ENCODE results near the gene EFCAB6.
A peak's percentile ranks its signal among the peaks of the same experiment; 100 is the strongest.

The EFCAB6 gene

DNA sequence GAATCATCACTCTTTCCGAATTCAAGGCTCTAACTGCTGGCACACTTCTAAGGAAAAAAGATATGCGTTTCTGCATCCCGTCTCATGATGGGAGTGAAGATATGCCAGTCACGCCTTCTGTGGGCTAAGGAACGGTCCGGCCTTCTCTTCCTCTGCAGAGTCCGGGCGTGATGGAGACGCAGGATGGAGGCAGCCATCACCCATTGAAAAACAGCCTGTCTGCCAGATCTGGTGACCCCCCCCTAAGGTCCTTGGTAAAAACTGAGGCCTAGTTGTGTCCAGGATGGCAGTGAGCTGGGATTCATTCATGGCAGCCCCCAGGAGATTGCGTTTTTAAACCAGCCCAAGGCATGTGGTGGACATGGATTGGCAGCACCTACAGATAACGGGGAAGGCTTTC lies 6.9 kb upstream of the EFCAB6 start:
- DNase-seq (ENCODE audit: low spot score) = no peak

DNA sequence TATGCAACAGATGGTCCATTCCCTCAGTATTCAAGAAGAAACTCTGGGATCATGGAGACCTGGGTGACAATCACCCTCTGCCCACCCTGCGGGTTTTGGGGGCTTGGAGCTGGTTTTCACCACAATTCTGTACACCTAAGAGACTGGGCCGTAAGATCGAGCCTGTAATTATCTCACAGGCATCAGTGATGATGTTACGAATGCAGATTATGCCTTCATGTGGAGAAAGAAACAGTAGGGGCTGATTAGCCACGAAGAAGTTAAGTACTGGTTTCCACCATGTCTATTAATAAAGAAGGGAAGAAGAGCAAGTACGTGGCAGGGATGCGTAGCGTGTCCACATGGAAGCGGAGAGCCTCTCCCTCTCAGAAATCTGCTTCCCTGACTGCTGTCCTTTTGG lies 5.3 kb upstream of the EFCAB6 start:
- DNase-seq (ENCODE audit: low spot score) = no peak

DNA sequence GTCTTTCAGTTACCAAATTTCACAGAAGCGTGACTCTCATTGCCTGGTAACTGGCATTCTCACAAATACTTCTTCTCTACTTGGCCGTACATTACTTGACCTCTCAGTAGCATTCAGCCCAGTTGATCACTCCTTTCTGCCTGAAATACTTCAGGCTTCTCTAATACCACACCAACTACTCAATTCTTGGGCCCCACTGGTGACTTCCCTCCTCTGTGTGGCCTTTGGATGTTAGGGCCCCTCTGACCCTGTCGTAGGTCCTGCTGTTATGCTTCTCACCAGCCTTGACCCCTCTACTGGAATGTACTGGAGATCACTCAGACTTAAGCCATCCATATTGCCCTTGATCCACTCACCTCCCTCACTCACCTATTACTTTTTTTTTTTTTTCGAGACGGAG lies 2.2 kb upstream of the EFCAB6 start:
- DNase-seq (ENCODE audit: low spot score) = no peak

DNA sequence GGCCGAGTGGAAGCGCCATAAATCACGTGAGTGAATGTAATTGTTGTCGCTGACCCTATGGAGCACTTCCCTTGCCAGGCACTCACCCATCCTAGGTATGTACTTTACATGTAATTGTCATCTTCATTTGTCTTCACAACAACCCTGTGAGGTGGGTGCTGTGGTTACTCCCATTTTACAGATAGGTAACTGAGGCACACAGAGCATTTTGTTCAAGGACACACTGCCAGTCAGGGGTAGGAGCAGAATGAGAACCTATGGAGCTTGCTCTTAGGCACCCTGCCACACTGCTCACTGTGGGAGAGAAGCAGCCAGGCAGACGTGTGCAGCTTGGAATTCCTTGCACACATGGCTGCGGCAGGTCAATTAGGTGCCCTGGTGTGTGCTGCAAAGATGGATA lies 785 bp upstream of the EFCAB6 start:
- no peak for DNase-seq (ENCODE audit: low spot score)

DNA sequence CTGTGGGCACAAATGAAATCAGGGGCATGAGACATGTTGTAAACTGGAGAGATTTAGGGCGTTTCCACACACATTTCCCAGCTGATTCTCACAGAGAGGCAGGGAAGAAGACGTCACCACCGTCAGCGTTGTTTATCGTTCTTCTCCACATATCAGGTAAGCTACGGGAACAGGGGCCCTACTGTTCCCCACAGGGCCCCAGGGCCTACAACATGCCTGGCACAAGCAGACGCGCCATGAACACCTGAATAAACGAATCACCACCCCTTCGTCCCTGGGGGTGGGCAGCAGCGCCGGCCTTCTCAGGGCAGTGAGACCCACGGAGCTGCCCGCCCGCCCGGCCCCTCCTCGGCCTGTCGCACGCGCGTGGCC lies 342 bp downstream of the EFCAB6 start:
- no peak for DNase-seq (ENCODE audit: low spot score)

DNA sequence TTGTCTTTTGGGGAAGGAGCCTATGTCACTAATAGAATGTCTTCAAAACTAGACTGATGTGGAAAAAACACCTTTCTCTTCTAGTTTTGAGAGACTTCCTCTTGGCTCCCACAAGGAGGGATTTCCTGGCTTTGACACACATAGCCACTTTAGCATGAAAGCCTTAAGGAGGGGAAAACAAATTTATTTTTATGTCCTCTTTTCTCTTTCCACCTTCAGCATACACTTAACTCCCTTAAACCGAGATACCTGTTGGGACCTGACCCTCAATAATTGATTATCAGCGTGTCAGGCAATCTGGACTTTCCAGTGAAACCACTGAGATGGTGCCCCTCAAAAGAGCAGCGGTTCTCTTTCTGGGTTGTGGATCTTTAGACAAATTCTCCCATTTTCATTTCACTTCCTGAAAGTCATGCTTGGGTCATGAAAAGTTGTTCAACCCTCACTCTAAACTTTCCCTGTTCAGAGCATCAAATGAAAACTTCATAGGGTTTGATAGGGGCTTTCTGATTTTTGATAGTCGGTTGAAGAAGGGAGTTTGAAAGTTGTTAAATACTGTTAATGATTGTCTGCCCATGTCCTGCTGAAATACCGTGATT lies 9.1 kb downstream of the EFCAB6 start:
- no peak for DNase-seq (ENCODE audit: low spot score)

DNA sequence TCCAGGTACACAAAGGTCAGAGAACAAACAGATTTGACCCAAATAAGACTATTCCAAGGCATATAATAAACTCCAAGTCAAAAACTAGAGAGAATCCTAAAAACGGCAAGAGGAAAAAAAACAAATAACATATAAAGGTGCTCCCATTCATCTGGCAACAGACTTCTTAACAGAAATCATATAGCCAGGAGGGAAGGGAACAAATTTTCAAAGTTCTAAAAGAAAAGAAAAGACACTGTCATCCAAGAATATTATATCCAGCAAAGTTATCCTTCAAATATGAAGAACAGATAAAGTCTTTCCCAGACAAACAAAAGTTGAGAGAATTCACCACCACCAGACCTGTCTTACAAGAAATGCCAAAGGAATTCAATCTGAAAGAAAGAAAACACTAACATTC lies 11.1 kb downstream of the EFCAB6 start:
- DNase-seq (ENCODE audit: low spot score) = no peak

DNA sequence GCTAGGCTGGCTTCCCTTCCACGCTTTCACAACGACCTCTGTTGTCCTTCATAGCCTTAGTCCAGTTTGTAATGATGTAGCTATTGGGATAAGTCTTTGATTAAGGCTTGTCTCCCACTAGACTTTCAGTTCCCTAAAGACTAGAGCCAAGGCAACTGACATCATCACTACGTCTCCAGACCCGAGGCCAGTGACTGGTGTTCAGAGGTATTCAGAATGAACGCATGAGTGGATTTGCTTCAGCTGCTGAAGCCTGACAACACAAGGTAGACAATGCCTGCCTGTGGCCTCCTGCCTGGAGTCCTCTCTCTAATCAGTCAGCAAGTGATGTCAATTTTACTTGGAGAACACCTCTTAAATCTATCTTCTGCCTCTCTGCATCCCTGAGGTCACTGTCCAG lies 13.6 kb downstream of the EFCAB6 start:
- no peak for DNase-seq (ENCODE audit: low spot score)

DNA sequence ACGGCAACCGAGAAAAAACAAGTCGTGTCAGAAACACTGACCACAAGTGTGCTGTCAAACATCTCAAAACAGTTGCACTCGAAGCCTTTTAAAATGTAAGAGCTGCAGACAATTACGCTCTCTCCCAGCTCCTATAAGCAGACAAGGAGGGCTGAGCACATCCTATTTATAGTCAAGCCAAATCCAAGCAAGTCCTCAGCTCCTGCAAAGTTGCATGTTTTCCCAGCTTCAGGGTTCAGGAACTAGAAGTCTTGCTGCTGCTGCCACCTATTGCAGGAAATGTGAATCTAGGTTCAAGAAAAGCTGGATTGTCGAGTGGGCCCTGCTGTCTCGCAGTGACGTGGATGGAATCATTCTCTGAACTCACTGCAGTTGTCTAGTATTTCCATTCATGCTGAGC lies 15.5 kb downstream of the EFCAB6 start:
- DNase-seq (ENCODE audit: low spot score) = peak; percentile 64

DNA sequence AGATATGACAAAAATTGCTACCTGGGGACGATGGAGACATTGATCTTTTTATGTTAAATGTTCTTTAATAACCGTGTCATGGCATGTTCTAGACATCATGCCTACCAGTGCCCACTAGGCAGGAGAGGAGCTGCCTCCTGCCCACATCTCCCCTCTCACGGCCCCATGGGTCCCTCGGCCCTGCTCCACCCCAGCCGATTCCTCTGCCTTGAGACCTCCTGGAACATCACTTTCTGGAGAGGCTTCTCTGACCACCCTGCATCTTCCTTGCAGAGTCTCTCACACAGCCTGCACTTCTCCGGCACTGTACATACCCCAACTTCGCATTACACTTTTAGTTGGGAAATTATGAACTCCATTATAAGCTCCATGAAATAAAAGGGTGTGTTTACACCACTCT lies 16.8 kb downstream of the EFCAB6 start:
- DNase-seq (ENCODE audit: low spot score) = no peak

DNA sequence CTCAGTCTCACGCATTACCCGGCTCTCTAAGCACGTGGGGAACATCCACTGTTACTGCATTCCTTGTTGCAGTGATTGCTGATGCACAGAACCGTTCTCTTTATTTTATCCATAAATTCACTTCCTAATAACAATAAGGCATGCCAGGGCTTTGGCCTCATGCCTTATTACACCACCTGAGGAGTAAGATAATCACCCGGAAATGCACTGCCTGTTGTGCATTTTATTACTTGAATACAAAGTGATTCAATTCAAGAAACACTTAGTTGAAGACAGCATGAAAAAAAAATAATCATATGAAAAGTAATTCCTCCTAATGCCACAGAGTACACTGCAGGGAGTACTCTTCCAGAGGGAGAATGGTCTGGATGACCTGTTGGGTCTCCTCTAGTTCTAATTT lies 19.2 kb downstream of the EFCAB6 start:
- no peak for DNase-seq (ENCODE audit: low spot score)

DNA sequence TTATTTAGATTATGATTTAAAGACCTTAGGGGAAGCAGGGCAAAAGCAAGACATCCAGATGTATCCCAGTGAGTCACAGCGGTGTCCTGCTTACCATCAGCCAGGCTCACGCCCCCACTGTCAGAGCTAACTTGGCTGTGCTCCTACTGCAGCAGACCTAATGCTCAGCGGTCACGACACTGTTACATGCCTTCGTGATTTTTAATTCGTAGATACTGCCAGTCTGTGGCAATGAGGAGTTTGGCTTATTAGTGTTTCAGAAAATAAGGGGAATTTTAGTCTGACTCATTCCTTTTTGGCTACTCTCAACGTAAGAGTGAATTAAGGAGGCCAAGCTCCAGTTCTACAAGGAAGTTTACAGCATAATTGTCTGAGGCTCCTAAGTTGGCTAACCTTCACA lies 22.7 kb downstream of the EFCAB6 start:
- DNase-seq (ENCODE audit: low spot score) = peak; percentile 95

DNA sequence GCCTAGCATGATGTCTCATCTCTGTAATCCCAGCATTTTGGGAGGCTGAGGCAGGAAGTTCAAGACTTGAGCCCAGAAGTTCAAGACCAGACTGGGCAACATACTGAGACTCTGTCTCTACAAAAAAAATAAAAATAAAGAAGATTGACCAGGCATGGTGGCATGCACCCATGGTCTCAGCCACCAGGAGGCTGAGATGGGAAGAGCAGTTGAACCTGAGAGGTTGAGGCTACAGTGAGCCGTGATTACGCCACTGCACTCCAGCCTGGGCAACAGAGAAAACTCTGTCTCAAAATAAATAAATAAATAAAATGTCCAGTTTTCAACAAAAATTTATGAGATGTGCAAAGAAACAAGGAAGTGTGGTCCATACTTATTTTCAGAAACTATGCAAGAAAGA lies 28.3 kb downstream of the EFCAB6 start:
- DNase-seq (ENCODE audit: low spot score) = no peak

DNA sequence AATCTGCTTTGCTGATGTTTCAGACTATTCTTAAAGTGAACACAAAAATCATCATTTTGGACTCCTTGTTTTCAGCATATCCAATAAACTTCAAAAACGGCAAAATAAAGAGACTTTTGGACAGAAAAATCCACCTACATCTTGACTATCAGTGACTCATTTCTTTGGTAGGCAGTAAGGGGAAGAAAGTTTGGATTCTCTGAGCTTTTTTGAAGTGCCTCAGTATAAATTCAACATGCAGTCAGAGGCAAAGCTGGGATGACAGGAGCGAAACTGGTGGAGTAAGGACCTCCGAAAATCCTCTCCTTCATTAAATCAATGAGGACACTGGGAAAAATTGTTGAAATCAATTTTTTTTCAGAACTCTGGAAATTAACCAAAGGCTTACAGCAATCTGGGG lies 29.7 kb downstream of the EFCAB6 start:
- DNase-seq (ENCODE audit: low spot score) = no peak

DNA sequence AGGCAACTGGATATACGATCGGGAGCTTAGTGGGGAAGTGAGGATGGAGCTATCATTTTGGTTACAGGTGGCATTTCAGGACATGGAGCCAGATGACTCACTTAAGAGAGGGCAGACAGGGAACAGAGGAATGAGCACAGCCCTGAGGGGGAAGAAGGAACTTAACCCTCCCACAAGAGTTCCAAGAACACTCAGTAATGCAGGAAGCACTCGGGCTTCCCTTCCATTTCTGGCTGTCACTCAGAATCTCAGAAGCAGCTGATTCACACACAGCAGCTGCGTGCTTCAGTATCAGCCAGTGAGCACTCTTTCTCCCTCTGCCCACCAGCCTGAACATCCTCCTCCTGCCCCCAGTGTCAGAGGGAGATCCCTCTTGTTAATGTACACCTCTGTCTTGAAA lies 34.8 kb downstream of the EFCAB6 start:
- peak; percentile 50 for DNase-seq (ENCODE audit: low spot score)

DNA sequence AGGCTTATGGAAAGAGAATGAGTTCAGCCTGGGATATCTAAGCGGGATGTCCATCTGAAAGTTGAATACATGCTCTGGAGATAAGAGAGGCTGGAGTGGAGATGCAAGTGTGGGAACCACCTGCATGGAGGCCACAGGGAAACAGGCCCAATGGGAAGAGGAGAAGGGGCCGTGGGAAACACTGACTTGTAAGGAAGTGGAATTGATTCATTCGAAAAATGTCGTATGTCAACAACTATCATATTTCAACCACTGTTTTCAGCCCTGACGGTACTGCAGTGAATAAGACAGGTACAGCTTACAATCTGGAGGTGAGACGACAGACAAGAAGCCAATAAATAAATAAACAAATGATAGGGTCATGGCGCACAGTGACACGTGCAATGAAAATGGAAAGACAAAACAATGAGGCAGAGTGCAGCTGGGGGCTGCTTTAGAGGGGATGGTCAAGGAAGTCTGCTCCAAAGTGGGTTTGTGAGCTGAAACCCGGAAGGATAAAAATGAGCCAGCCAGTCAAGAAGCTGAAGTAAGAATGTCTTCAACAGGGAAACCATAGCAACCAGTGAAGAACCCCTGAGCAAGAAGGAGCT lies 35.9 kb downstream of the EFCAB6 start:
- no peak for DNase-seq (ENCODE audit: low spot score)

DNA sequence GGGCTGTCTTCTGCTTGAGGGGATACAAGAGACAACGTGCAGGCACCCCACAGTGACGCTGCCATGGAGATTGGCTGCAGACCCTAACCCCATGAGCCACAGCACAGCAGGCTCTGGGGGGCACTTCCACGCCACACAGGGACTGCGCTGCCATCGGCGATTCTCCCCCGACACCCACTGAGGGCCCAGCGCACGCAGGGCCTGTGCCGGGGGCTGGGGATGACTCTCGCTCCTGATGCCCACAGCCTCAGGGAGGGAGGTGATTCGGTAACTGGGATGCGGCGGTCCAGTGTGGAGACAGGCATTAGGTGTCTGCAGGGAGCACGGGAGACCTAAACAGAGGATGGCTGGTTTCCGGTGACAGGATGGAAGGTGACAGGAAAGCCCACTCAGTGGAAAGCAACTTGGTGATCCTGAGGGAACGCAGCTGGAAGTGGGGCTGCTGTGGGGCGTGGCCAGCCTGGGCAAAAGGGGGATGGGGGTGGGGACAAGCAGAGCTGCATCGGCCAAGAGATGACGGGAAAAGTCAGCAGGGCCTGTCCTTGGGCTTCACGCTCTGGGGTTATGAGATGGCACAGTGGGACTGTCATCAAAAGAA lies 37.7 kb downstream of the EFCAB6 start:
- DNase-seq (ENCODE audit: low spot score) = no peak

DNA sequence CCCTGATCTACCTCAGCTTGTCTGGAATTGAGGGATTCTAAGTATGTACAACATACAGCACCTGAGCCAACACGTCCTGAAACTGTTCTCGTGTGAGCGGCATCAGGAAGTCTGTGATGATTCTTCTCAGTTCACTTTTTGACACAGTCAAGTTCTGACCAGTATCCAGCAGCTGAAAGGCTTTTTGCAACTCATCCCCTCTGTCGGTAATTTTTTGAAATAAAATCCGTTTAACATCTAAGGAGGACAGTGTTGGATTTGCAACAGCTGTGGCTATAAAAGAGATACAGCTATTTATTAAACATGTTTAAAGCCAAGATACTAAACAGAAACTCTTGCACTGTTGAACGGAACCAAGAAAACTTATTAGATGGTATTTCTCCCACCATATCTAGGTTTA lies 39.3 kb downstream of the EFCAB6 start:
- no peak for DNase-seq (ENCODE audit: low spot score)

DNA sequence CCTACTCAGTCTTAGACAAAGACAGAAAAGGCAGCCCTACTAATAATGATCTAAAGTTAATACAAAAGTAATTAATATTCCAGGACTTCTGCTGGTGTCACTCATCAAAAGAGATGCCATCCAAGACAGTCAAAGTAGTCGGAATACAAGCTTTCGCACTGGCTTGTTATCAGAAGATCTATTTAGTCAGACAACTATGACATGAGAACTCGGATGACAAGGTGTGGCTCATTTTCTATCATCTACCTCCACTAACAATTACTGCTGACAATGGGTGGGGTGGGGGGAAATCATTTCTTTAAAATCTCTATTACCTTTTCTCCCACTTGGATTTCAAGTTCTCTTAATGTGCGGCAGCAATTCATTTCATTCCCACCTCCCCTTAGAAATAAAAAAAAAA lies 56.7 kb downstream of the EFCAB6 start:
- DNase-seq (ENCODE audit: low spot score) = no peak

DNA sequence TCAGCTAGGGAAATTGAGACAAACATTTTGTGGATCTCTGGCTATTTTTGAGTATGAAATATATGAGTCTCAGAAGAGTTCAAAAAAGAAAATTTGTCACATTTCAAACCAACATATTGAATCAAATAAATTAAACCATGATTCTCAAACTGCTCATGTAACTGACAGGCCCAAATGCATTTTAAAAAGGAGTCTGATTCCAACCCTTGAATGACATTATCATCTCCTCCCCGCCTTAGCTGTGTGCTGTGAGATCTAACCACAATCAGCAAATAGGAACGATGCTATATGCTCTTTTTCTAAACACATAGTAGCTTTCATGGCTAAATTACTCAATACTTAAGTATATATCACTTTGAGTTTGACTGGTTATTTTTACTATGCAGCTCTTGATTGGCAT lies 57.1 kb downstream of the EFCAB6 start:
- no peak for DNase-seq (ENCODE audit: low spot score)

DNA sequence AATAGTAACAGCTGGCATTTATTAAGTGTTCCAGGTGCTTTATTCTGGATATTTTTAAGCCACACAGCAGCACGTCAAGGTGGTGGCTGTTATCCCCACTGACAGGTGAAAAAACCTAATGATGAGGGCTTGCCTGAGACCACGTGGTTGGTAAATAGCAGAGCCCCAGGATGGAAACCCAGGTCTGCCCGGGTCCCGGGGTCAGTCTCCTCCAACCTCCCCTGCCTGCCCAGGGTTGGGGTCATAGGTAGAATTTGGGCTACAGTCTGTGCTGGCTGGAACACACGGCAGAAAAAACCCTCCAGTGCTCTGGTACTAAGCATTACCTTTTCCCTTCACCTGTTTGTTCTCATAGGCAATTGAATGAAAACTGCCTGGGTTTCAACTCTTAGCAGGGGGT lies 57.9 kb downstream of the EFCAB6 start:
- DNase-seq (ENCODE audit: low spot score) = no peak

DNA sequence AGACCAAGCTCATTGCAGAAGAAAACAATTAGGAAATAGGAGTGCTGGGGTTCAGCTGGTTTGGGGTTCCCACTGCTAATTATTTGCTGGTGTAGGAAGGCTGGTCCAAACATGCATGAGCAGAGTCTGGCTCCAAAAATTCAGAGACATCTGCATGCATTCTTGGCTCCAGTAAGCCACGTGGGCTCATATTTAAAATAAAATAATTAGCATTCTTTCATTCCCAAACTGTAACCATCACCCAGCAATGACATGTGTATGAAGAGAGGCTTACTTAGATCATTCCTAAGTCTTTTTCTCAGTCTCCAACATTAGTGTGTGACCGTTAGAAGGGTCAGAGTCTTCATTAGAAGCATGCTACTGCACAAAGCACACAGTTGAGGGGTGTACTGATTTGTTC lies 58.4 kb downstream of the EFCAB6 start:
- DNase-seq (ENCODE audit: low spot score) = no peak

DNA sequence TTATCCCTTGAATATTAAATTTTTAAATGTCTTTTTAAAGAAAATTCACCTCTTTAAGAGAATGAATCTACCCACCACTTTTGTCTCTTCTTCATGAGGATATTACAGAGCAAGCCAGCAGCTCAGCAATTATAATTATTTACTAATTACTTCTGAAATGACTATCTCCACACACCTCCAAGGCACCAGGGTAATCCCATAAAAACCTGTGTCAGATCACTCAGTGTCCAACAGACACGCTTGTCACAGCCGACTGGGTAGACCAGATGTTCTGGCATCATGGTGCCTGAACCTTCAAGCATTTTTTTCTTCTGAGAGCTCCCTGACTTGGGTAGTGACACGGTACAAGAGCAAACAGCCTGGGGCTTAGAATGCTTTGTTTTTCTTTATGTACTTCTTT lies 61.4 kb downstream of the EFCAB6 start:
- DNase-seq (ENCODE audit: low spot score) = no peak

DNA sequence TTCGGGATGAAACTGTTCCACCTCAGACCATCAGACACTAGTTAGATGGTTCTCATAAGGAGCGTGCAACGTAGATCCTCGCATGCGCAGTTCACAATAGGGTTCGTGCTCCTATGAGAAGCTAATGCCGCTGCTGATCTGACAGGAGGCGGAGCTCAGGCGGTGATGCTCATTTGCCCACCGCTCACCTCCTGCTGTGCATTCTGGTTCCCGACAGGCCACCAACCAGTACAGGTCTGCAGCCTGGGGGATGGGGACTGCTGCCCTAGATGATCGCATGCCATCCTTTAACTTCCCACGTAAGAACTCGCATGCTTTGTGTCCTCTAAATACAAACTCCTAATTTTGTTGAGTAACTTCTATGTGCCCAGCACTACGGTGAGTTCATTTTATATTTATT lies 62.6 kb downstream of the EFCAB6 start:
- DNase-seq (ENCODE audit: low spot score) = no peak

All from AG20443 (cell line).